IMR-90 (cell line): Measurements from ENCODE around the gene SEC14L1. TPM values are rescaled to one million over a fixed set of nuclear protein-coding genes. Genes with fewer than 3 reads are reported as not detected.

Experiments used
- ATAC-seq: fragments of 200-7000 bp; cut with Tn5 transposase; 2 replicates; pipeline ENCODE4 v1.9.1; 2020; ENCODE audit warnings: low read depth, mild to moderate bottlenecking, moderate library complexity
- BruUV-seq: library from RNA; stranded (reverse); fragments of 400-500 nt; replicated peaks from 2 replicates; lab custom pipeline; 2021; lab: Mats Ljungman, UMichigan
- CTCF ChIA-PET: fragments of 300-600 bp; formaldehyde crosslinking; extraction: SDS; loops from one replicate; lab custom pipeline; 2021; ENCODE audit warnings: antibody characterized with exemption; lab: Yijun Ruan, JAX
- POLR2A ChIA-PET: fragments of 300-600 bp; sonication (Branson Sonifier 250); formaldehyde crosslinking; loops from one replicate; lab custom pipeline; 2022; ENCODE audit warnings: antibody characterized with exemption; ENCODE audit not compliant: unreplicated experiment; lab: Charles Lee
- DNase-seq: peaks from one replicate; pipeline ENCODE4 v3.0.0; 2013
- H2AFZ ChIP-seq: replicated peaks from 2 replicates; pipeline ENCODE3; 2013; ENCODE audit warnings: low read length, mild to moderate bottlenecking; ENCODE audit not compliant: poor library complexity
- H2AK5ac ChIP-seq: 2 replicates; pipeline ENCODE4 v1.6.1; 2013; ENCODE audit warnings: low read depth, low read length, inconsistent platforms
- H2AK9ac ChIP-seq: replicated peaks from 2 replicates; pipeline ENCODE3; 2013; ENCODE audit warnings: mild to moderate bottlenecking, low read depth, low read length, moderate library complexity; ENCODE audit not compliant: poor library complexity
- H2BK120ac ChIP-seq: 2 replicates; pipeline ENCODE4 v1.6.1; 2013; ENCODE audit warnings: low read depth, low read length, inconsistent platforms
- H2BK15ac ChIP-seq: 3 replicates; pipeline ENCODE4 v1.6.1; 2013; ENCODE audit warnings: low read depth, low read length, inconsistent platforms
- H2BK20ac ChIP-seq: 2 replicates; pipeline ENCODE4 v1.6.1; 2013; ENCODE audit warnings: low read depth, mild to moderate bottlenecking, inconsistent platforms, low read length, moderate library complexity
- H2BK5ac ChIP-seq: 2 replicates; pipeline ENCODE4 v1.6.1; 2013; ENCODE audit warnings: mild to moderate bottlenecking, low read depth, low read length, inconsistent platforms; ENCODE audit not compliant: poor library complexity, severe bottlenecking
- H3K14ac ChIP-seq: replicated peaks from 2 replicates; pipeline ENCODE4 v1.6.1; 2013; ENCODE audit warnings: low read depth, low read length, inconsistent platforms
- H3K18ac ChIP-seq: 2 replicates; pipeline ENCODE4 v1.6.1; 2013; ENCODE audit warnings: low read depth, low read length, control low read depth
- H3K23ac ChIP-seq: 2 replicates; pipeline ENCODE4 v1.6.1; 2013; ENCODE audit warnings: low read depth, low read length, inconsistent platforms
- H3K27ac ChIP-seq: 2 replicates; pipeline ENCODE4 v1.5.1; 2013; ENCODE audit warnings: mild to moderate bottlenecking, control low read depth, low read length; ENCODE audit not compliant: insufficient read depth
- H3K27me3 ChIP-seq: 2 replicates; pipeline ENCODE4 v1.6.1; 2013; ENCODE audit warnings: low read length; ENCODE audit not compliant: control insufficient read depth, insufficient read depth
- H3K36me3 ChIP-seq: 2 replicates; pipeline ENCODE4 v1.6.1; 2013; ENCODE audit warnings: low read length, mixed read lengths; ENCODE audit not compliant: control insufficient read depth, insufficient read depth
- H3K4ac ChIP-seq: 2 replicates; pipeline ENCODE4 v1.6.1; 2013; ENCODE audit warnings: low read depth, low read length, inconsistent platforms
- H3K4me1 ChIP-seq: 2 replicates; pipeline ENCODE4 v1.6.1; 2013; ENCODE audit warnings: low read length, mixed read lengths; ENCODE audit not compliant: control insufficient read depth, insufficient read depth
- H3K4me2 ChIP-seq: 2 replicates; pipeline ENCODE4 v1.6.1; 2013; ENCODE audit warnings: low read depth, mild to moderate bottlenecking, control low read depth, low read length, moderate library complexity
- H3K4me3 ChIP-seq: 2 replicates; pipeline ENCODE4 v1.5.1; 2013; ENCODE audit warnings: low read depth, mild to moderate bottlenecking, control low read depth, low read length, moderate library complexity; ENCODE audit not compliant: insufficient read depth
- H3K56ac ChIP-seq: 2 replicates; pipeline ENCODE4 v1.6.1; 2013; ENCODE audit warnings: low read length, inconsistent platforms; ENCODE audit not compliant: insufficient read depth; ENCODE audit errors: extremely low read depth
- H3K79me1 ChIP-seq, 2 experiments: 2 replicates each; pipeline ENCODE4 v1.6.1; 2013; ENCODE audit warnings: low read length in 2 of 2, inconsistent platforms in 1 of 2, low read depth in 1 of 2
- H3K9ac ChIP-seq: 2 replicates; pipeline ENCODE4 v1.6.1; 2013; ENCODE audit warnings: low read depth, low read length, control low read depth
- H3K9me1 ChIP-seq: 2 replicates; pipeline ENCODE4 v1.6.1; 2013; ENCODE audit warnings: low read length, inconsistent platforms; ENCODE audit not compliant: insufficient read depth
- H3K9me3 ChIP-seq: 2 replicates; pipeline ENCODE4 v1.6.1; 2013; ENCODE audit warnings: low read length; ENCODE audit not compliant: control insufficient read depth, insufficient read depth
- H4K20me1 ChIP-seq: 2 replicates; pipeline ENCODE4 v1.6.1; 2013; ENCODE audit warnings: low read length, inconsistent platforms; ENCODE audit not compliant: insufficient read depth
- H4K5ac ChIP-seq: 2 replicates; pipeline ENCODE4 v1.6.1; 2013; ENCODE audit warnings: mild to moderate bottlenecking, low read depth, low read length, control low read depth
- H4K8ac ChIP-seq, 2 experiments: 2 replicates each; pipeline ENCODE4 v1.6.1; 2013; ENCODE audit warnings: low read depth in 2 of 2, low read length in 2 of 2, control low read depth in 1 of 2, inconsistent platforms in 1 of 2
- H4K91ac ChIP-seq: 2 replicates; pipeline ENCODE4 v1.6.1; 2013; ENCODE audit warnings: low read depth, low read length, inconsistent platforms; ENCODE audit not compliant: insufficient read depth
- FOS ChIP-seq: fragments of 150-350 bp; IDR thresholded peaks from 2 replicates; pipeline ENCODE4 v1.6.1; 2016; ENCODE audit warnings: low read depth, low read length
- RCOR1 ChIP-seq: IDR thresholded peaks from 2 replicates; pipeline ENCODE4 v1.6.1; 2012; ENCODE audit warnings: mild to moderate bottlenecking, low read length, improper control_type of control experiment; ENCODE audit not compliant: insufficient replicate concordance
- WGBS, 2 experiments: methylation state at CpG; one replicate each; pipeline versions ENCODE4 v1.1.5 to v1.1.7; 2013; ENCODE audit warnings: missing lambda C conversion rate in 2 of 2; ENCODE audit not compliant: insufficient read length in 1 of 2; ENCODE audit errors: extremely low coverage in 2 of 2; 5-methylcytosine and 5-hydroxymethylcytosine counted together
- dilution Hi-C: fragments of 300-500 bp; cut with HindIII; formaldehyde crosslinking; loops from one replicate; pipeline ENCODE4 v1.14.3; 2018; ENCODE audit warnings: low sequenced_read_pairs; ENCODE audit not compliant: unreplicated experiment
- in situ Hi-C: fragments of 300-500 bp; cut with MboI; formaldehyde crosslinking; loops from 3 replicates; pipeline ENCODE4 v1.14.3; 2019; ENCODE audit warnings: low sequenced_read_pairs, inconsistent platforms, mixed read lengths
- intact Hi-C: fragments of 100-400 bp; cut with micrococcal nuclease; formaldehyde crosslinking; loops from 2 replicates; pipeline ENCODE4 v1.10.0; 2022
- polyA plus RNA-seq, 3 experiments: library from polyadenylated mRNA; depleted of rRNA; stranded (reverse); fragments of >200 nt; gene quantifications; 2 replicates each; pipeline ENCODE4 v1.2.3, GENCODE V29; 2012; ENCODE audit warnings: low replicate concordance in 1 of 3
- total RNA-seq: library from RNA; depleted of rRNA; stranded (reverse); fragments of >200 nt; gene quantifications from 2 replicates; pipeline ENCODE4 v1.2.3, GENCODE V29; 2012
- TF ChIP-seq, protein P1 (sequence below): fragments of 150-350 bp; IDR thresholded peaks from 2 replicates; pipeline ENCODE4 v1.6.1; 2017; ENCODE audit warnings: mild to moderate bottlenecking, antibody characterized with exemption, low read length, low read depth

The SEC14L1 gene
- total and polyA plus RNA-seq, 2 of the 4 experiments (the other 2 are of a cell fraction), result 24.9 to 35.8 TPM

DNA sequence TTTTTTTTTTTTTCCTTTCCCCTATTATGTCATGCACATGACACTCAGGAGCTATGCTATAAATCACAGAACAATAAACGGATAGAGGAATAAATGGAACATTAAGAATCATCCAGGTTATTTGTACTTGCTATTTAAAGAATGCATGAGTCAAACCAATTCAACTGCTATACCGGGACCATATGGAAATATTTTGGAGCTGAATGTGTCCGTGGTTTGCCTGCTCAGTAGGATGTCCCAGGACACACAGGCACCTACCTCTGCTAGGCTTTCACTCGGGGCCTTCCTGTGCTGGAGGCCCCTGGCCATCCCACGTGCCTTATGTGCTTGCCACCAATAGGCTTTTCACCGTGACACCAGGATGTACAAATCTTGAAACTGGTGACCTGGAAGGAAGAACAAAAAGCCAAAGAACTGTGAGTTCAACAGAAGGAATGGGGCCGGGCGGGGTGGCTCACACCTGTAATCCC, 15.3 kb upstream of the SEC14L1 start:
- no peak for TF ChIP-seq RCOR1
- TF ChIP-seq, protein P1, sequence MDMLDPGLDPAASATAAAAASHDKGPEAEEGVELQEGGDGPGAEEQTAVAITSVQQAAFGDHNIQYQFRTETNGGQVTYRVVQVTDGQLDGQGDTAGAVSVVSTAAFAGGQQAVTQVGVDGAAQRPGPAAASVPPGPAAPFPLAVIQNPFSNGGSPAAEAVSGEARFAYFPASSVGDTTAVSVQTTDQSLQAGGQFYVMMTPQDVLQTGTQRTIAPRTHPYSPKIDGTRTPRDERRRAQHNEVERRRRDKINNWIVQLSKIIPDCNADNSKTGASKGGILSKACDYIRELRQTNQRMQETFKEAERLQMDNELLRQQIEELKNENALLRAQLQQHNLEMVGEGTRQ, result peak; percentile 10; the same call in 1 of the 2 replicates
- peak; percentile 22; the same call in 1 of the 2 replicates for TF ChIP-seq FOS
- in situ Hi-C loops, result no loop called here
- Histone ChIP-seq H3K14ac (peak overlapping the region; percentile 88), H4K8ac (peak overlapping the region; percentile 30 to 96), H2BK20ac (peak overlapping the region; percentile 99), H2AK9ac (peak overlapping the region; percentile 85), H2AK5ac (peak overlapping the region; percentile 94), H3K27me3 (no peaks in the 10 kb centered on the region), H2BK5ac (peak overlapping the region; percentile 91), H2BK120ac (peak overlapping the region; percentile 98), H3K18ac (peak overlapping the region; percentile 29; the same call in 1 of the 2 replicates), H4K5ac (peak overlapping the region; percentile 26; the same call in 1 of the 2 replicates), H3K9ac (no peak overlapping the region), H3K9me3 (no peaks in the 10 kb centered on the region), H3K4me1 (peaks cover 34% of the 10 kb centered on the region), H3K27ac (peak overlapping the region; percentile 49), H3K9me1 (peaks cover 39% of the 10 kb centered on the region), H2AFZ (peak overlapping the region; percentile 79), H3K4ac (peak overlapping the region; percentile 99), H3K56ac (peak overlapping the region; percentile 48; the same call in 1 of the 2 replicates), H3K36me3 (no peaks in the 10 kb centered on the region), H3K23ac (peak overlapping the region; percentile 87; the same call in 1 of the 2 replicates), H3K4me2 (no peak overlapping the region), H3K4me3 (no peak overlapping the region), H3K79me1 (peaks cover 0 to 22% of the 10 kb centered on the region in 2 experiments; a peak in 3 of 4 replicates), H2BK15ac (peak overlapping the region; percentile 99; the same call in 2 of the 3 replicates), H4K91ac (peak overlapping the region; percentile 95), H4K20me1 (no peaks in the 10 kb centered on the region)
- dilution Hi-C loops, result no loop called here
- no TSS peak for BruUV-seq
- intact Hi-C loops, result loop anchor here (2.0 kb wide), 1 partner anchor 29 kb away; no protein-coding TSS in a partner anchor
- DNase-seq (peak; percentile 91), ATAC-seq (peak; percentile 60)
- CTCF ChIA-PET, result interaction anchor here (0.7 kb wide), 1 partner anchor 122 kb away, joined by 3 read pairs; no protein-coding TSS in a partner anchor
- POLR2A ChIA-PET, result interaction anchor here (0.6 kb wide), 1 partner anchor 108 kb away, joined by 8 read pairs; no protein-coding TSS in a partner anchor
- WGBS, 2 experiments, result 0% methylated on average over 1 of the region's 8 CpGs; no CpG with 5 or more reads in 1 of the 2 experiments
